Smooth muscle cell of the brain vasculature (primary cell): ENCODE data around the gene DOC2B.

Experiments
- DNase-seq: peaks from one replicate; pipeline ENCODE4 v3.0.0-alpha.2; 2012; ENCODE audit warnings: low read depth, low spot score

The DOC2B gene

GRCh38 chr17:164303-165235, 16.9 kb downstream of the DOC2B start:
- DNase-seq = no peak

- DNase-seq = no peak
Measured at GRCh38 chr17:163514-164098, 17.8 kb downstream of the DOC2B start.

- no peak for DNase-seq
Measured at GRCh38 chr17:162689-163088, 18.8 kb downstream of the DOC2B start.

GRCh38 chr17:161481-161880, 20.0 kb downstream of the DOC2B start:
- no peak for DNase-seq

- DNase-seq = no peak
Measured at GRCh38 chr17:160336-160735, 21.1 kb downstream of the DOC2B start.

GRCh38 chr17:159609-160008, 21.8 kb downstream of the DOC2B start:
- DNase-seq = no peak

- no peak for DNase-seq
Measured at GRCh38 chr17:158379-158778, 23.1 kb downstream of the DOC2B start.

GRCh38 chr17:157901-158300, 23.5 kb downstream of the DOC2B start:
- DNase-seq = no peak

- DNase-seq = no peak
Measured at GRCh38 chr17:156946-157345, 24.5 kb downstream of the DOC2B start.

GRCh38 chr17:156094-156621, 25.3 kb downstream of the DOC2B start:
- DNase-seq = no peak

- no peak for DNase-seq
Measured at GRCh38 chr17:155576-155975, 25.9 kb downstream of the DOC2B start.

GRCh38 chr17:153851-154250, 27.6 kb downstream of the DOC2B start:
- DNase-seq = no peak

GRCh38 chr17:152860-153420, 28.5 kb downstream of the DOC2B start:
- no peak for DNase-seq

- DNase-seq = no peak
Measured at GRCh38 chr17:151886-152859, 29.3 kb downstream of the DOC2B start.

- DNase-seq = no peak
Measured at GRCh38 chr17:151004-151403, 30.4 kb downstream of the DOC2B start.

GRCh38 chr17:149897-150584, 31.4 kb downstream of the DOC2B start:
- no peak for DNase-seq

GRCh38 chr17:149231-149630, 32.2 kb downstream of the DOC2B start:
- DNase-seq = no peak

GRCh38 chr17:148757-149156, 32.7 kb downstream of the DOC2B start:
- no peak for DNase-seq

GRCh38 chr17:147796-148740, 33.4 kb downstream of the DOC2B start:
- no peak for DNase-seq
